ENCODE data around the gene RIMBP2.

DNA sequence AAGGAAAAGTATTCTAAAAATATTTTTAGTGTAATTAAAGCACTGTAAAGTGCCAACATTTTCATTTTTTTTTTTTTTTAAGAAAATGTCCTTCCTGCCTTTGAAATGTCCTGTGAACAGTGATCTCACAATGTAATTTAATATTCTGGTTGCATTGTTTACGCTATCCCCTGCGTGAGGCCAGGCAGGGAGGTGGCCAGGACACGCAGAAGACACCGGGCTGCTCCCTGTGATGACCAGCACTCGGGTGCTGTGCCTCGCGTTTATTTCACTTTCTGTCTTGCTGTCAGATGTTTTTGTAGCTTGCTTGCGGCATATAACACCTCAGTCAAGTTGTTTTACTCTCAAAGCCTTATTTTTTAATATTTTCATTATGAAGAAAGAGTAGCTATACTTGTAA is 359.9 kb downstream of the RIMBP2 start:
- no peak for TF ChIP-seq CTCF (IDR thresholded peaks at IDR 0.05)
- TF ChIP-seq POLR2A (IDR thresholded peaks at IDR 0.05), result no peak

Measured in uterus (tissue), 2 donors.